ENCODE results near the gene NMB.
"Not testable (repeated sequence)": the region's sequence is repeated elsewhere in the genome, so short reads cannot be mapped to it uniquely, and the experiment has no call there.

Gene NMB

GRCh38 chr15:84658080-84658787 lies at the start of gene NMB:
NMB (minus strand) TSS chr15:84658199; CDS start chr15:84658152, 47 bp downstream.
- DNase-seq (ENCODE audit: low read depth in 4 of 4, low spot score in 1 of 4), result peak in 3 of 4 experiments; percentile 45 to 82 (median 76)

GRCh38 chr15:84703808-84704207 lies 45.8 kb upstream of the NMB start:
- no peak for DNase-seq (ENCODE audit: low read depth in 4 of 4, low spot score in 1 of 4)

- no peak for DNase-seq (ENCODE audit: low read depth in 4 of 4, low spot score in 1 of 4)
Observed at GRCh38 chr15:84702961-84703482, 45.0 kb upstream of the NMB start.

- no peak for DNase-seq (ENCODE audit: low read depth in 4 of 4, low spot score in 1 of 4)
Observed at GRCh38 chr15:84699538-84700191, 41.7 kb upstream of the NMB start.

GRCh38 chr15:84697236-84697990 lies 39.4 kb upstream of the NMB start:
- DNase-seq (ENCODE audit: low read depth in 4 of 4, low spot score in 1 of 4), result no peak

GRCh38 chr15:84696757-84697156 lies 38.8 kb upstream of the NMB start:
- DNase-seq (ENCODE audit: low read depth in 4 of 4, low spot score in 1 of 4), result no peak

GRCh38 chr15:84690342-84690741 lies 32.3 kb upstream of the NMB start:
- no peak for DNase-seq (ENCODE audit: low read depth in 4 of 4, low spot score in 1 of 4)

- no peak for DNase-seq (ENCODE audit: low read depth in 4 of 4, low spot score in 1 of 4)
Observed at GRCh38 chr15:84689858-84690257, 31.9 kb upstream of the NMB start.

- DNase-seq (ENCODE audit: low read depth in 4 of 4, low spot score in 1 of 4), result not testable (repeated sequence)
Observed at GRCh38 chr15:84686446-84686845, 28.4 kb upstream of the NMB start.

- no peak for DNase-seq (ENCODE audit: low read depth in 4 of 4, low spot score in 1 of 4)
Observed at GRCh38 chr15:84685304-84685703, 27.3 kb upstream of the NMB start.

GRCh38 chr15:84684092-84684491 lies 26.1 kb upstream of the NMB start:
- no peak for DNase-seq (ENCODE audit: low read depth in 4 of 4, low spot score in 1 of 4)

GRCh38 chr15:84681831-84682230 lies 23.8 kb upstream of the NMB start:
- DNase-seq (ENCODE audit: low read depth in 4 of 4, low spot score in 1 of 4), result no peak

GRCh38 chr15:84671211-84671610 lies 13.2 kb upstream of the NMB start:
- no peak for DNase-seq (ENCODE audit: low read depth in 4 of 4, low spot score in 1 of 4)

- peak in 1 of 4 experiments; percentile 34 for DNase-seq (ENCODE audit: low read depth in 4 of 4, low spot score in 1 of 4)
Observed at GRCh38 chr15:84669726-84670125, 11.7 kb upstream of the NMB start.

GRCh38 chr15:84668221-84668982 lies 10.4 kb upstream of the NMB start:
- DNase-seq (ENCODE audit: low read depth in 4 of 4, low spot score in 1 of 4), result no peak

GRCh38 chr15:84666373-84666772 lies 8.4 kb upstream of the NMB start:
- DNase-seq (ENCODE audit: low read depth in 4 of 4, low spot score in 1 of 4), result no peak

GRCh38 chr15:84661001-84661400 lies 3.0 kb upstream of the NMB start:
- no peak for DNase-seq (ENCODE audit: low read depth in 4 of 4, low spot score in 1 of 4)

- no peak for DNase-seq (ENCODE audit: low read depth in 4 of 4, low spot score in 1 of 4)
Observed at GRCh38 chr15:84659904-84660781, 2.1 kb upstream of the NMB start.

GRCh38 chr15:84658788-84659411 lies 901 bp upstream of the NMB start:
- no peak for DNase-seq (ENCODE audit: low read depth in 4 of 4, low spot score in 1 of 4)

GRCh38 chr15:84657748-84658079 lies 285 bp downstream of the NMB start:
- DNase-seq (ENCODE audit: low read depth in 4 of 4, low spot score in 1 of 4), result no peak

Data from stimulated activated CD4-positive, alpha-beta T cell treated with anti-CD3 and anti-CD28 coated beads, Interleukin-1b, Interleukin-23, amount 100 ng/mL, for 24 hours (primary cell).